Right renal pelvis (tissue), 4 donors: ENCODE results near the gene MYO1G. TPM values are rescaled to one million over a fixed set of nuclear protein-coding genes. Genes with fewer than 3 reads are reported as not detected.
A peak's percentile ranks its signal among the peaks of the same experiment; 100 is the strongest.

Experiments used
- DNase-seq, 4 donors: peaks; one replicate each; pipeline ENCODE4 v3.0.0-alpha.2; 2013; ENCODE audit warnings: low read depth in 4 of 4, low spot score in 3 of 4, missing footprints in 1 of 4
- polyA plus RNA-seq, 4 donors: library from polyadenylated mRNA; unstranded; fragments of 120-200 nt; gene quantifications; one replicate each; pipeline ENCODE4 v1.2.1, GENCODE V29; 2013; ENCODE audit not compliant: insufficient read length in 4 of 4

The MYO1G gene
- polyA plus RNA-seq, 4 donors = 0.31 to 0.60 (median 0.47) TPM

DNA sequence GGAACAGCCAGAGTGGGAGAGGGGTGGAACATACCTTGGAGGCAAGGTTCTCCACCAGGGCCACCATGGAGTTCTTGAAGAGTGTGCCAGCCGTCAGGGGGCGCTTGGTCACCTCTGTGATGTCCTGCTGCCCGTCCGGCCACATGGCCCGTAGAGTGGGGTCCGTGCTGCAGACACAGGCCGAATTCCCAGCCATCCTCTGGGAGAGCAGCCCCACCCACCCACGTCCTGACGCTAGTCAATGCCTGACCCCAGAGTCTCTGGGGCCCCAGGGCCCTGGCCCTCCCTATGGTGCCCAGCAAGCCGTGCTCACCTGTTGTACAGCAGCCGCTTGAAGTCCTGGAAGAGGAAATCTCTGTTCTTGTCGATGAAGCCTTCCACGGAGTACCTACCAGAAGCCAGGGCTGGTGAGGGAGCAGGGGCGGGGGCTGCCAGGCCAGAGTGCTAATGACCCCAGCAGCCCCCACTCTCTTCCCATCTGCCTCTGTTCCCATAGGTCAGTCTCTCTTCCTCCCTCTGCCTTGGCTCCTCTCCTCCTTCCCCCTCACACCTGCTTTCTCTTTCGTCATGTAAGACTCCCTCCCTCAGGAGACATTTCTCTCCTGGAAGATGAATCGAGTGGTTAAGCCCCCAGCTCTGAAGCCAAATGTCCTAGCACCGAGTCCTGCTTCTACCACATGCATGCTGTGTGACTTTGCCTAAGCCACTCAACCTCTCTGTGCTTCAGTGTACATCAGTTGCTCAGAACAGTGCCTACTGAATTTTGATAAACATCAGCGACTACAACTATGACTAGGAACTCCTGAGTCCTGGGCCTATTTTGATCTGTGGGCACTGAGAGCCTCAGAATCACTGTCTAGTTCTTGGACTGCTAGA lies 11.0 kb downstream of the MYO1G start:
- DNase-seq = no peak

- no peak for DNase-seq
Measured at GRCh38 chr7:44966731-44967538, 11.9 kb downstream of the MYO1G start.

- DNase-seq = no peak
Measured at GRCh38 chr7:44965937-44966730, 12.7 kb downstream of the MYO1G start.

DNA sequence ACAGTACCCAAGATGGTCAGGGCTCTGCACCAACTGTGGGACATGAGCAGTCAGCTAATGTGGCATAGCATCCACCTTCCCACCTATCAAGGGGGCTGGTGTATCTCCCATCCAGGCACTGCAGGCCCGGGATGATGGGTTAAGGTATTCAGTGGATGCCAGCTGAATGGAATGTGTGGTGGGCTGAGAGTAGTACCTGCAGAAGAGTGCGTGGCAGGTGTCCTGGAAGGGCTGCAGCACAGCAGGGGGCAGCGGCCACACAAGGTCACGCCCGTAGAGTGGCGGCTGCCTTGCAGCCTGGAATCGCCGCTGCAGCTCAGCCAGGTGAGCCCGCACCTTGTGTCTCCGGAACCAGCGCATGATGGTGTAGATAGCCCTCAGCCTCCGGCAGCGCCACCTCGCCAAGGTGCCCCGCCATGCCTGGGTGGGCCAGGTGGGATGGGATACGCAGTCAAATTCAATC lies 13.3 kb downstream of the MYO1G start:
- DNase-seq = no peak

GRCh38 chr7:44964831-44965440 lies 13.9 kb downstream of the MYO1G start:
- no peak for DNase-seq

- DNase-seq = no peak
Measured at GRCh38 chr7:44964384-44964830, 14.4 kb downstream of the MYO1G start.

- DNase-seq = no peak
Measured at GRCh38 chr7:44963364-44964290, 15.2 kb downstream of the MYO1G start.

- DNase-seq = peak in 2 of 4 donors; percentile 22 to 26
Measured at GRCh38 chr7:44962483-44963251, 16.1 kb downstream of the MYO1G start.

DNA sequence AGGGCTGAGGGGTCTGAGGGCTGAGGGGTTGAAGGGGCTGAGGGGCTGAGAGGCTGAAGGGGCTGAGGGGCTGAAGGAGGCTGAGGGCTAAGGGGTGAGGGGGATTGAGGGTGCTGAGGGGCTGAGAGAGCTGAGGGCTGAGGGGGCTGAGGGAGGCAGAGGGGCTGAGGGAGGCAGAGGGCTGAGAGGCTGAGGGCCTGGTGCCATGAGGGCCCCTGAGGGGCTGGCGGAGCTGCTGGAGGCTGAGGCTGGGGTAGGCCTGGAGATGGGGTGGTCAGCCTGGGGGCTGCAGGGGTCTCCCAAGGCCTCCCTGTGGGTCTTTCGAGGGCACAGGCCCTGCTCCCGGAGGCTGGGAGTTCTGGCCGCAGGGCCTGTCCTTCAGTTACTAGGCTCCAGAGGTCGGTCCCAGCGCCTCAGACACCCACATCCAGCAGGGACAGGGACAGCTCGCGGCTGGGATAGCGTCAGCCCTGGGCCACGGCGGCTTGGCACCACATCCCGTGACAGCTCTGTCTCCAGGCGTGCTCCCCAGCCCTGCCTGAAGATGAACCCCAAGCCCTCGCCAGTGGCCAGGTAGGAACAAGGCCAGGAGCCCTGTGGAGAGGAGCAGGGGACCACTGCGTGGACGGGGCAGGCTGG lies 16.9 kb downstream of the MYO1G start:
- DNase-seq = no peak

DNA sequence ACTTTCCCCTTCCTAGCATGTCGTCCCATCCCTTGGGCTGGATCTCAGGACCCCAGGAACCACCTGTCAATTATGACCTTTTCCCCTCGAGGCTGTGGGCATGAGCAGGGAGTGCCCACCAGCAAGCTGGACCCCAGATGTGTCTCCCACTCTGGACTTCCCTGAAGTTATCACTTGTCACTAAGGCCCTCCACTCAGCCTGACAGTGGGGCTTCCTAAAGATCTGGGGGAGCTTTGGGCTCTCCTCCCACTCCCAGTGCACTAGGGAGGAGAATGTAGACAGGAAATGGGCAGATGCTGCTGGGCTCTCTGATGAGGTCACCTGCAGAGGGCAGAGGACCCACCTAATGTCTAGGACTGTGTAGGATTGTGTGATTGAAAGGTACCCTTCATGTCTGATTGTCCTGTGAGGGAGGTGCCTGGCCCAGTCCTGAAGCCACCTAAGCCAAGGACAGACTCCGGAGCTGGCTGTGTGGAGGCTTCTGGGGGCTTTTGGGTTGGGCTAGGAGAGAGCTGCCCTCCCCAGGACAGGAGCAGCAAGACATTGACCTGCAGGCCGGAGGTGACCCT lies 18.7 kb downstream of the MYO1G start:
- DNase-seq = no peak

- no peak for DNase-seq
Measured at GRCh38 chr7:44959433-44959951, 19.3 kb downstream of the MYO1G start.

GRCh38 chr7:44958645-44959344 lies 20.0 kb downstream of the MYO1G start:
- DNase-seq = no peak

GRCh38 chr7:44956157-44956766 lies 22.6 kb downstream of the MYO1G start:
- no peak for DNase-seq

DNA sequence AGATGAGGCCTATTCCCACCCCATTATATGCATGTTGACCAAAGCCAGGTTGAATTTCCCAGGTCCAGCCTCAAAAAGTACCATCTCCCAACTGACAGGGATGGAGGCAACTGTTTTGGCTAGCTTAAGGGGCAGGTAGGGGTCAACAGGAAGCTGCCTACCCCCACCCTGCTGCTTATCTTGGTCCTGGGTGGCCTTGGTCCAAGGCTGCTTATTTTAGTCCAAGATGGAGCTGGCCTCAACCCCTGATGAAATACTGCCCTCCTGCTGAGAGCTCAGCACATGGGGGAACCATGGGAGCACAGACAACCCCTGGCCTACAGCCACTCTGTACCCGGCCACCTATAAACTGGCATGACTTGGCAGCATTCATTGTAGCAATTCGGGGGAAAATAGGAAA lies 23.1 kb downstream of the MYO1G start:
- no peak for DNase-seq

DNA sequence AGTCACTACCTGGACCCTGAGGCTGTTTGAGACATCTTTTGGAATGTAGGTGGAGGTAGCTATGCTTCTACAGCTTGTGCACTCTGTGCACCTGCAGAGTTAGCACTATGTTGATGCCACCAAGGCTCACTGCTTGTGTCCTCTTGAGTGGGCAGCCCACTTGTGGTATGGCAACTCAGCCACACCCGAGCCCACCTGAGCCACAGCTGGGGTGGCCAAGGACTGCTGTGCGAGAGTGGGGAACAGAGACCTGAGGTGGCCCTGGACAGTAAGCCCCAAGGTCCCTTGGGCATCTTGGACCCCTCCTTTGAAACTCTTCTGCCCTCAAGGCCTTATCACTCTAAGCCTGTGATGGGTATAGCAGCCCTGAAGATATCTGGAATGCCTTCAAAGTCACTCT lies 25.7 kb downstream of the MYO1G start:
- DNase-seq = no peak

- DNase-seq = no peak
Measured at GRCh38 chr7:44949303-44949702, 29.5 kb downstream of the MYO1G start.
